ENCODE measurements around the gene FETUB.
"Not testable (repeated sequence)": the region's sequence is repeated elsewhere in the genome, so short reads cannot be mapped to it uniquely, and the experiment has no call there.

Gene FETUB

DNA sequence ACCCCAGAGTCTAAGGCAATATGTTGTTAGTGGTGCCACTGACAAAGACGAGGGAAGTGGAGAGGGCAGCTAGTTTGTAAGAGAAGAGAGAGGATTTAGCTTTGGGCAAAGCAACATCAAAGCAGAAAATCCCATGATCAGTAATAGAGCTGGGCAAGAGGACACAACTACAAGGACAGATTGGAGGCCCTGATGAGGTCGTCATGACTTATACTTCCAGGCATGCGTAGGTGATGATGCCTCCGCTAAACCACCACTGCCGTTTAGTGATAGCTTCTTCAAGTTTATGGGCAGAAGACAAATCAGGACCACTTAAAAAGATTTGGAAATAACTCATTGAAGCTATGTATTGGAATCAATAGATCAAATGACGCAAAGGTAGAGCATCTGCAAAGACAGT is 28.2 kb downstream of the FETUB start:
- no peaks in the 10 kb centered on the region for H3K9me3 ChIP-seq
- no peak overlapping the region for H3K4me3 ChIP-seq
- no peak overlapping the region for H3K4me2 ChIP-seq
- H3K4me1 ChIP-seq = no peaks in the 10 kb centered on the region
- no peak for TF ChIP-seq Cebpa-rat (IDR thresholded peaks at IDR 0.05)
- H3K36me3 ChIP-seq = no peaks in the 10 kb centered on the region
- H3K9ac ChIP-seq = no peak overlapping the region
- H3K27me3 ChIP-seq = no peaks in the 10 kb centered on the region
- no peak overlapping the region for H3K27ac ChIP-seq
- H4K20me1 ChIP-seq = no peaks in the 10 kb centered on the region

DNA sequence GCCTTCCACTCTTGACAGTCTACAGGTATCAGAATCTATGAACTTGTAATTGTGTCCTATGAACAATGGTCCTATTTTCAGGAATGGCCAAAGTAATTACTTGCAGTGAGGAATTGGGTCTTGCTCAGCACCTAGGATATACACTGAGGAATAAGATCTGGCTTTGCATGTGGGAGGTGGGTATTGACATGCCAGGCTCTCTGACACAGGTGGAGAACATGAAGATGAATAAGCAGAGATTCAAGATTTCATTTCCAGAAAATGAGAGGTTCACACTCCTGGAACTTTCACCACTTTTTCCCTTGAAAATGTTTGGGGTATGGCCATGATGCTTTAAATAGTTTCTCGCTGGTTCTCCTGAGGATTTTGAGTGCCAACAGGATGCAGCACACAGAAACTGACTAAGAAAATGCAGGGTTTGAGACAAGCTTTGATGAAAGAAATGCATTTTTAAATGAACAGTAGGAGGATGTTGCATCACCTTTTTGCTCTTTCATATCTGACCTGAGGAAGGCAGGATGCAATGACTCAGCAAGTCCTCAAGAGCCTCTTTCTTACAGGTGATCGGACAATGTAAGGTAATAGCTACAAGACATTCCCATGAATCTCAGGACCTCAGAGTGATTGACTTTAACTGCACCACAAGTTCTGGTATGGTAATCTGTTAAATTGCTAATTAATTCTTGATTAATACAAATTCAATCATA is 29.3 kb downstream of the FETUB start:
- H3K4me2 ChIP-seq = no peak overlapping the region
- no peak overlapping the region for H3K27ac ChIP-seq
- no peak for TF ChIP-seq Cebpa-rat (IDR thresholded peaks at IDR 0.05)

DNA sequence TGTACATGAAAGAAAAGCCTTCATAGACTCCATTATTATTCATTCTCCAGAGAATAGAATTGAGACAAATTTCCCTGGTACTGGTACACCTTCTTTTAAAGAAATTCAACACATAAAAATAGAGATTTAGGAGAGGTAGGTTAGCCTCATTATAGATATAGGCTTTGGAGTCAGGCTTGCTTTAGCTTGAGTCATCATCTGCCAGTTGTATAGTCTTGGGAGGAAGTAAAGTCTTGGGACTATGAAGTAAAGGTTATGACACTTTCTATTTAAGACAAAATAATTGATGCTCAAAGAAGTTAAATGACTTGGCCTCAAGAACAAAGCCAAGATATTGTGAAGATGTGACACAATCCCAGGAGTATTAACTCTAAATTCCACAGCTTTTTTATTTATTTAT is 30.0 kb downstream of the FETUB start:
- H3K9me3 ChIP-seq = no peaks in the 10 kb centered on the region
- no peaks in the 10 kb centered on the region for H3K27me3 ChIP-seq
- H3K36me3 ChIP-seq = no peaks in the 10 kb centered on the region
- no peak overlapping the region for H3K27ac ChIP-seq
- H3K4me1 ChIP-seq = no peaks in the 10 kb centered on the region
- no peak overlapping the region for H3K9ac ChIP-seq
- no peak overlapping the region for H3K4me2 ChIP-seq
- no peak overlapping the region for H3K4me3 ChIP-seq
- no peaks in the 10 kb centered on the region for H4K20me1 ChIP-seq
- no peak for TF ChIP-seq Cebpa-rat (IDR thresholded peaks at IDR 0.05)

More for the DNA sequence above, 29.3 kb downstream of the FETUB start:
- H3K4me1 ChIP-seq = no peaks in the 10 kb centered on the region
- H3K36me3 ChIP-seq = no peaks in the 10 kb centered on the region
- no peaks in the 10 kb centered on the region for H3K9me3 ChIP-seq
- no peak overlapping the region for H3K9ac ChIP-seq
- no peaks in the 10 kb centered on the region for H4K20me1 ChIP-seq
- no peak overlapping the region for H3K4me3 ChIP-seq
- no peaks in the 10 kb centered on the region for H3K27me3 ChIP-seq

DNA sequence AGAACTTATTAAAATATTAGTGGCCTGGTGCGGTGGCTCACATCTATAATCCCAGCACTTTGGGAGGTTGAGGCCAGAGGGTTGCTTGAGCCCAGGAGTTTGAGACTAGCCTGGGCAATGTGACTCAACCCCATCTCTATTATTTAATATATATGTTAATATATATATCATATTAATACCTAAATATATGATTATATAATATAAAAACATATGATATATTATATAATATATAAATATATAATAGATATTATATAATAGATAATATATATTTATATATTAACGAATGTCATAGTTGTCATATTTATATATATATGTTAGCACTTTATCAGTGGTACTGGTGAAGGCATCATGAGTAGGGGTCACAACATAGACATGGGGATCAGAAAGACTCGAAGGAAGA is 30.9 kb downstream of the FETUB start:
- no peaks in the 10 kb centered on the region for H4K20me1 ChIP-seq
- TF ChIP-seq Cebpa-rat (IDR thresholded peaks at IDR 0.05) = no peak
- H3K4me3 ChIP-seq = no peak overlapping the region
- no peak overlapping the region for H3K9ac ChIP-seq
- no peak overlapping the region for H3K27ac ChIP-seq
- H3K9me3 ChIP-seq = no peaks in the 10 kb centered on the region
- no peaks in the 10 kb centered on the region for H3K4me1 ChIP-seq
- H3K27me3 ChIP-seq = no peaks in the 10 kb centered on the region
- no peaks in the 10 kb centered on the region for H3K36me3 ChIP-seq
- H3K4me2 ChIP-seq = no peak overlapping the region

DNA sequence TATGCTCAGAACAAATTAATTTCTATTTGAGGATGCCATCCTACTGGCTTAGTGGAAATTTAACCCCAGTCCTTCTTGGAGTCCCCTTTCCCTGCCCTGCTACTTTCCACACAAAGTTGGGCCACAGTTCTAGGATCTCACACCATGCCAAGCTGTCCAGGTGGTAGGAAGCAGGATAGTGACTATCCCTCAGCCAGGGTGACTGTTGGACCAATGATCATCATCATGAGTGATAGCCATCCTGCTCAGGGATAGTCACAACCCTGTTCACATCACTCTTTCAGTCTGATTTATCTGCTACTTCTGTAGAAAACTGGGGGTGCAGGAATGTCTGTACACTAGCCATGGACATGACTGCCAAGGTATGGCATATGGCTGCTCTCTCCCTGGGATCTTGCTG is 38.4 kb downstream of the FETUB start:
- Histone ChIP-seq H3K36me3 (no peaks in the 10 kb centered on the region), H3K9me3 (no peaks in the 10 kb centered on the region), H3K4me3 (no peak overlapping the region), H3K27me3 (no peaks in the 10 kb centered on the region), H3K4me2 (no peak overlapping the region), H3K27ac (no peak overlapping the region), H3K4me1 (no peaks in the 10 kb centered on the region), H3K9ac (no peak overlapping the region), H4K20me1 (no peaks in the 10 kb centered on the region)
- TF ChIP-seq Cebpa-rat (IDR thresholded peaks at IDR 0.05) = no peak

DNA sequence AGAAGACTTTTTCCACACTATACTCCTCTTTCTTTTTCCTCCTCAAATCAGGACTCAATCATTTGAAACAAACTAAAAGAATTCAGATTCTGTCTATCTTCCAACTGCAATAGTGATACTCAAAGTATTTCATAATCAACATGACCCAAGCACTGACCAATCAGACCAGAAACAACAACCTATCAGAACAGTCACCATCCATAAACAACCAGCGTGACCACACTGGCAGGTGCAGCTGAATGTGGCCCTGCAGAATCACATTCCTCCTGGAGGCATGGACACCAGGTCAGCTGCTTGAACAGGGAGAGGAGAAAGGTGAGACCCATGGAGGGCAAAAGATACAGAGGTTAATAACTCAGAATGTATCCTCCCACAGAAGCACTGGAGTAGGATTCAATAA is 39.0 kb downstream of the FETUB start:
- no peak for TF ChIP-seq Cebpa-rat (IDR thresholded peaks at IDR 0.05)
- Histone ChIP-seq H3K36me3 (no peaks in the 10 kb centered on the region), H3K9ac (no peak overlapping the region), H3K27me3 (no peaks in the 10 kb centered on the region), H3K4me3 (no peak overlapping the region), H3K9me3 (no peaks in the 10 kb centered on the region), H3K27ac (no peak overlapping the region), H3K4me2 (no peak overlapping the region), H4K20me1 (no peaks in the 10 kb centered on the region), H3K4me1 (no peaks in the 10 kb centered on the region)

DNA sequence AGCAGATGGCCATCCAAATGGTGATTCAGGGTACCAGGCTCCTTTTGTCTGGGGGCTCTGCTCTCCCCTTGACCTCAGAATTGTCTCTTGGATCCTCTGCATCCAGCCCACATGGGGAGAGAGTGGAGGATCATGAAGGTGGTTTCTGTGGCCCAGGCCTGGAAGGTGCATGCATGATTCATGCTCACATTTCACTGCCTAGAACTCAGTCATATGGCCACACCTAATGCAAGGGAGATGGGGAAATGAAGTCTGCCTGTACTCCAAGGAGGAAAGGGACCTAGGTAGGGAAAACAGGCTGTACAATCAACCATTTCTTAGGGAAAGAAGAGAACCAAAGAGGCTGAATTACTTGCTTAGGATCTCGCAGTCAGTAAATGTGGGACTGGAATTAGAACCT is 40.7 kb downstream of the FETUB start:
- Histone ChIP-seq H3K27ac (no peak overlapping the region), H3K4me2 (no peak overlapping the region), H3K9ac (no peak overlapping the region), H3K27me3 (no peaks in the 10 kb centered on the region), H3K4me3 (no peak overlapping the region), H3K36me3 (no peaks in the 10 kb centered on the region), H4K20me1 (no peaks in the 10 kb centered on the region), H3K4me1 (no peaks in the 10 kb centered on the region), H3K9me3 (peaks cover 8% of the 10 kb centered on the region; the same call in 1 of the 2 replicates)
- no peak for TF ChIP-seq Cebpa-rat (IDR thresholded peaks at IDR 0.05)

DNA sequence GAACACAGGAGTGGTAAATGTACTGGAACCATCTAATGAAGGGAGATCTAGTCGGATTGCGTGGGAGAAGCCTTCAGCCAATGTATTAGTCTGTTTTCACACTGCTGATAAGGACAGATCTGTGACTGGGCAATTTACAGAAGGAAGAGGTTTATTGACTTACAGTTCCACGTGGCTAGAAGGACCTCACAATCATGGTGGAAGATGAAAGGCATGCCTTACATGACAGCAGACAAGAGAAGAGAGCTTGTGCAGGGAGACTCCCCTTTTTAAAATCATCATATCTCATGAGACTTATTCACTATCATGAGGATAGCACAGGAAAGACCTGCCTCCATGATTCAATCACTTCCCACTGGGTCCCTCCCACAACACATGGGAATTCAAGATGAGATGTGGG is 42.6 kb downstream of the FETUB start:
- TF ChIP-seq Cebpa-rat (IDR thresholded peaks at IDR 0.05) = no peak
- Histone ChIP-seq H3K27me3 (no peaks in the 10 kb centered on the region), H3K4me2 (no peak overlapping the region), H3K36me3 (no peaks in the 10 kb centered on the region), H3K9ac (no peak overlapping the region), H3K4me3 (no peak overlapping the region), H3K27ac (no peak overlapping the region), H4K20me1 (no peaks in the 10 kb centered on the region), H3K9me3 (peaks cover 13% of the 10 kb centered on the region; the same call in 1 of the 2 replicates), H3K4me1 (no peaks in the 10 kb centered on the region)

DNA sequence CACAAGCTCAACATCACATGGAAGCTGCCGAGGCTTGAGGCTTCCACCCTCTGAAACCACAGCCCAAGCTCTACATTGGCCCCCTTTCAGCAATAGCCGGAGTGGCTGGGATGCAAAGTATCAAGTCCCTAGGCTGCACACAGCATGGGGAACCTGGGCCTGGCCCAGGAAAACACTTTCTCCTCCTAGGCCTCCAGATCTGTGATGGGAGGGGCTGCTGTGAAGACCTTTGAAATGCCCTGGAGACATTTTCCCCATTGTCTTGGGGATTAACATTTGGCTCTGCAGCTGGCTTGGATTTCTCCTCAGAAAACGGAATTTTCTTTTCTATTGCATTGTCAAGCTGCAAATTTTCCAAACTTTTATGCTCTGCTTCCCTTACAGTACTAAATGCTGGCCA is 43.8 kb downstream of the FETUB start:
- H3K4me1 ChIP-seq = no peaks in the 10 kb centered on the region
- H4K20me1 ChIP-seq = no peaks in the 10 kb centered on the region
- H3K4me2 ChIP-seq = no peak overlapping the region
- no peak for TF ChIP-seq Cebpa-rat (IDR thresholded peaks at IDR 0.05)
- no peak overlapping the region for H3K9ac ChIP-seq
- no peak overlapping the region for H3K4me3 ChIP-seq
- peaks cover 13% of the 10 kb centered on the region; the same call in 1 of the 2 replicates for H3K9me3 ChIP-seq
- H3K27me3 ChIP-seq = no peaks in the 10 kb centered on the region
- no peak overlapping the region for H3K27ac ChIP-seq
- no peaks in the 10 kb centered on the region for H3K36me3 ChIP-seq

DNA sequence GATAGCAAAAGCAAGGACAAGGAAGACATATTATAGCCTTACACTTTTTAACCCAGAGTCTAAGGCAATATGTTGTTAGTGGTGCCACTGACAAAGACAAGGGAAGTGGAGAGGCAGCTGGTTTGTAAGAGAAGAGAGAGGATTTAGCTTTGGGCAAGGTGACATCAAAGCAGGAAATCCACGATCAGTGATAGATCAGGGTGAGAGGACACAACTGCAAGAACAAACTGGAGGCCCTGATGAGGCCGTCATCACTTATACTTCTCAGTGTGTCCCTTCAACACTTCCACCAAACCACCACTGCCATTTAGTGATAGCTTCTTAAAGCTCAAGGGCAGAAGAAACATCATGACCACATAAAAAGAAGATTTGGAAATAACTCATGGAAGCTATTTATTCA is 46.3 kb downstream of the FETUB start:
- H3K9me3 ChIP-seq = peaks cover 13% of the 10 kb centered on the region; the same call in 1 of the 2 replicates
- not testable (repeated sequence) for H3K27me3 ChIP-seq

More for the DNA sequence above, 46.3 kb downstream of the FETUB start:
- not testable (repeated sequence) for H4K20me1 ChIP-seq, H3K4me3 ChIP-seq, H3K27ac ChIP-seq, H3K9ac ChIP-seq, H3K36me3 ChIP-seq, H3K4me1 ChIP-seq, H3K4me2 ChIP-seq

All from BLaER1 (cell line).